ENCODE results near the gene DNAI2. TPM values are rescaled to one million over a fixed set of nuclear protein-coding genes. Genes with fewer than 3 reads are reported as not detected.

Gene DNAI2
- total and polyA plus RNA-seq, 9 of the 15 experiments (the other 6 are each of a cell fraction or from before 2014, with no cell fraction given) = not detected

GRCh38 chr17:74241431-74241830 lies 32.6 kb upstream of the DNAI2 start:
- Histone ChIP-seq H3K4me3 (no peak overlapping the region), H3K27me3 (ENCODE audit: control insufficient read depth in 2 of 2, insufficient read depth in 2 of 2, low read length in 2 of 2) (peaks cover 0 to 16% of the 10 kb centered on the region in 2 experiments; a peak in 2 of 5 replicates), H3K27ac (ENCODE audit: extremely low read depth, low read depth, low read length) (no peak overlapping the region), H3K9me1 (ENCODE audit: control insufficient read depth, insufficient read depth, low read length) (no peaks in the 10 kb centered on the region), H3K36me3 (ENCODE audit: control insufficient read depth, insufficient read depth, low read length) (no peaks in the 10 kb centered on the region), H3K9ac (ENCODE audit: insufficient read depth in 1 of 2, low read depth in 2 of 2, low read length in 2 of 2) (no peak overlapping the region), H3K4me2 (ENCODE audit: insufficient read depth, low read length) (no peak overlapping the region), H2AFZ (ENCODE audit: low read depth, low read length) (no peak overlapping the region), H3K9me3 (replicated peaks; ENCODE audit: control insufficient read depth, insufficient read depth, low read depth, low read length) (no peaks in the 10 kb centered on the region), H3K79me2 (ENCODE audit: control insufficient read depth, insufficient read depth, low read length) (no peaks in the 10 kb centered on the region), H3K4me1 (replicated peaks in 1 of 2; ENCODE audit: control insufficient read depth in 2 of 2, insufficient read depth in 2 of 2, low read length in 2 of 2) (peaks cover 0 to 15% of the 10 kb centered on the region in 2 experiments; a peak in 2 of 5 replicates), H4K20me1 (replicated peaks; ENCODE audit: control insufficient read depth, insufficient read depth, low read length) (no peaks in the 10 kb centered on the region)
- in situ Hi-C loops (cut with MboI) = no loop called here
- intact Hi-C loops (cut with micrococcal nuclease) = no loop called here
- CTCF ChIA-PET (ENCODE audit: low intra/inter-chr PET ratio) = no interaction called here
- POLR2A ChIA-PET = interaction anchor here (0.6 to 0.7 kb wide), 2 partner anchors 9 to 47 kb away, joined by 3 read pairs; no protein-coding TSS in a partner anchor
- WGBS (ENCODE audit: insufficient coverage, low coverage, missing lambda C conversion rate) = 12% methylated on average over 9 of the region's 10 CpGs
- FAIRE-seq (no peak), DNase-seq (ENCODE audit: extremely low read depth in 1 of 4, low spot score in 3 of 4) (no peak), ATAC-seq (no peak)
- BruUV-seq (replicated peaks) = no TSS peak
- TF ChIP-seq NFIX (CRISPR knock-in tag; IDR thresholded peaks at IDR 0.05; ENCODE audit: low read depth) (no peak), ZNF764 (CRISPR knock-in tag; IDR thresholded peaks at IDR 0.05; ENCODE audit: low read depth) (no peak), GATAD2B (IDR thresholded peaks at IDR 0.05; ENCODE audit: borderline replicate concordance) (no peak), FOS (IDR thresholded peaks at IDR 0.05; ENCODE audit: extremely low read depth, insufficient read length) (no peak), NR4A1 (CRISPR knock-in tag; IDR thresholded peaks at IDR 0.05) (no peak), NR4A1 (tag; IDR thresholded peaks at IDR 0.05) (no peak), HMG20A (CRISPR knock-in tag; conservative IDR thresholded peaks at IDR 0.05) (no peak), RFX7 (CRISPR knock-in tag; IDR thresholded peaks at IDR 0.05) (no peak), HDAC6 (IDR thresholded peaks at IDR 0.05; ENCODE audit: low read depth, low read length) (no peak), POLR3A (IDR thresholded peaks at IDR 0.05; ENCODE audit: borderline replicate concordance, extremely low read depth, insufficient read depth, insufficient read length) (no peak), NUFIP1 (IDR thresholded peaks at IDR 0.05; ENCODE audit: partially characterized antibody) (no peak), USF2 (CRISPR knock-in tag; IDR thresholded peaks at IDR 0.05) (no peak), XRCC4 (IDR thresholded peaks at IDR 0.05; ENCODE audit: extremely low read depth, insufficient read depth, insufficient read length) (no peak), RREB1 (CRISPR knock-in tag; IDR thresholded peaks at IDR 0.05) (no peak), ZNF655 (CRISPR knock-in tag; IDR thresholded peaks at IDR 0.05) (no peak), SREBF2 (CRISPR knock-in tag; IDR thresholded peaks at IDR 0.05) (no peak), SP1 (CRISPR knock-in tag; IDR thresholded peaks at IDR 0.05) (no peak)

Data from K562 (cell line).